ENCODE results near the gene DNAAF5.
"Not testable (repeated sequence)": the region's sequence is repeated elsewhere in the genome, so short reads cannot be mapped to it uniquely, and the experiment has no call there.

DNAAF5 gene

GRCh38 chr7:741191-741671 lies 14.7 kb downstream of the DNAAF5 start:
- Histone ChIP-seq H3K27me3 (ENCODE audit: control insufficient read depth, insufficient read depth, low read length) (no peaks in the 10 kb centered on the region), H3K4me3 (ENCODE audit: low read depth, low read length) (no peak overlapping the region), H3K27ac (ENCODE audit: low read depth, low read length) (no peak overlapping the region), H3K9ac (ENCODE audit: low read length) (no peak overlapping the region), H3K36me3 (ENCODE audit: control insufficient read depth, insufficient read depth, low read length) (peaks cover 56% of the 10 kb centered on the region), H3K4me1 (ENCODE audit: control insufficient read depth, insufficient read depth, low read length) (no peaks in the 10 kb centered on the region), H3K9me3 (ENCODE audit: control insufficient read depth, insufficient read depth, low read depth, low read length) (no peaks in the 10 kb centered on the region)

- Histone ChIP-seq H3K27me3 (ENCODE audit: control insufficient read depth, insufficient read depth, low read length) (no peaks in the 10 kb centered on the region), H3K27ac (ENCODE audit: low read depth, low read length) (no peak overlapping the region), H3K36me3 (ENCODE audit: control insufficient read depth, insufficient read depth, low read length) (peaks cover 58% of the 10 kb centered on the region), H3K9ac (ENCODE audit: low read length) (no peak overlapping the region), H3K4me3 (ENCODE audit: low read depth, low read length) (no peak overlapping the region), H3K4me1 (ENCODE audit: control insufficient read depth, insufficient read depth, low read length) (no peaks in the 10 kb centered on the region), H3K9me3 (ENCODE audit: control insufficient read depth, insufficient read depth, low read depth, low read length) (no peaks in the 10 kb centered on the region)
Observed at GRCh38 chr7:741850-742249, 15.4 kb downstream of the DNAAF5 start.

- Histone ChIP-seq H3K4me3 (ENCODE audit: low read depth, low read length) (no peak overlapping the region), H3K9ac (ENCODE audit: low read length) (no peak overlapping the region), H3K4me1 (ENCODE audit: control insufficient read depth, insufficient read depth, low read length) (no peaks in the 10 kb centered on the region), H3K27me3 (ENCODE audit: control insufficient read depth, insufficient read depth, low read length) (no peaks in the 10 kb centered on the region), H3K36me3 (ENCODE audit: control insufficient read depth, insufficient read depth, low read length) (peaks cover 54% of the 10 kb centered on the region), H3K27ac (ENCODE audit: low read depth, low read length) (no peak overlapping the region), H3K9me3 (ENCODE audit: control insufficient read depth, insufficient read depth, low read depth, low read length) (no peaks in the 10 kb centered on the region)
Observed at GRCh38 chr7:742791-743190, 16.3 kb downstream of the DNAAF5 start.

GRCh38 chr7:743341-744127 lies 17.0 kb downstream of the DNAAF5 start:
- not testable (repeated sequence) for H3K4me3 ChIP-seq (ENCODE audit: low read depth, low read length); H3K4me1 ChIP-seq (ENCODE audit: control insufficient read depth, insufficient read depth, low read length); H3K27ac ChIP-seq (ENCODE audit: low read depth, low read length); H3K27me3 ChIP-seq (ENCODE audit: control insufficient read depth, insufficient read depth, low read length); H3K9me3 ChIP-seq (ENCODE audit: control insufficient read depth, insufficient read depth, low read depth, low read length); H3K9ac ChIP-seq (ENCODE audit: low read length)
- peaks cover 52% of the 10 kb centered on the region for H3K36me3 ChIP-seq (ENCODE audit: control insufficient read depth, insufficient read depth, low read length)

GRCh38 chr7:744128-744520 lies 17.6 kb downstream of the DNAAF5 start:
- H3K27ac ChIP-seq (ENCODE audit: low read depth, low read length); H3K4me1 ChIP-seq (ENCODE audit: control insufficient read depth, insufficient read depth, low read length); H3K9me3 ChIP-seq (ENCODE audit: control insufficient read depth, insufficient read depth, low read depth, low read length); H3K27me3 ChIP-seq (ENCODE audit: control insufficient read depth, insufficient read depth, low read length); H3K4me3 ChIP-seq (ENCODE audit: low read depth, low read length); H3K9ac ChIP-seq (ENCODE audit: low read length): not testable (repeated sequence)
- H3K36me3 ChIP-seq (ENCODE audit: control insufficient read depth, insufficient read depth, low read length) = peaks cover 51% of the 10 kb centered on the region

- no peak overlapping the region for H3K9ac ChIP-seq (ENCODE audit: low read length)
- H3K36me3 ChIP-seq (ENCODE audit: control insufficient read depth, insufficient read depth, low read length) = peaks cover 48% of the 10 kb centered on the region
- H3K4me1 ChIP-seq (ENCODE audit: control insufficient read depth, insufficient read depth, low read length) = no peaks in the 10 kb centered on the region
- H3K27me3 ChIP-seq (ENCODE audit: control insufficient read depth, insufficient read depth, low read length) = no peaks in the 10 kb centered on the region
- H3K27ac ChIP-seq (ENCODE audit: low read depth, low read length) = no peak overlapping the region
- H3K4me3 ChIP-seq (ENCODE audit: low read depth, low read length) = no peak overlapping the region
- no peaks in the 10 kb centered on the region for H3K9me3 ChIP-seq (ENCODE audit: control insufficient read depth, insufficient read depth, low read depth, low read length)
Observed at GRCh38 chr7:744854-745430, 18.4 kb downstream of the DNAAF5 start.

- H3K36me3 ChIP-seq (ENCODE audit: control insufficient read depth, insufficient read depth, low read length) = peaks cover 48% of the 10 kb centered on the region
- H3K27me3 ChIP-seq (ENCODE audit: control insufficient read depth, insufficient read depth, low read length) = no peaks in the 10 kb centered on the region
- no peak overlapping the region for H3K27ac ChIP-seq (ENCODE audit: low read depth, low read length)
- no peaks in the 10 kb centered on the region for H3K9me3 ChIP-seq (ENCODE audit: control insufficient read depth, insufficient read depth, low read depth, low read length)
- H3K4me3 ChIP-seq (ENCODE audit: low read depth, low read length) = no peak overlapping the region
- H3K9ac ChIP-seq (ENCODE audit: low read length) = no peak overlapping the region
- no peaks in the 10 kb centered on the region for H3K4me1 ChIP-seq (ENCODE audit: control insufficient read depth, insufficient read depth, low read length)
Observed at GRCh38 chr7:745431-746154, 19.1 kb downstream of the DNAAF5 start.

- no peaks in the 10 kb centered on the region for H3K4me1 ChIP-seq (ENCODE audit: control insufficient read depth, insufficient read depth, low read length)
- peaks cover 45% of the 10 kb centered on the region for H3K36me3 ChIP-seq (ENCODE audit: control insufficient read depth, insufficient read depth, low read length)
Observed at GRCh38 chr7:746155-747061, 19.9 kb downstream of the DNAAF5 start.

GRCh38 chr7:747186-747585 lies 20.7 kb downstream of the DNAAF5 start:
- Histone ChIP-seq H3K9me3 (ENCODE audit: control insufficient read depth, insufficient read depth, low read depth, low read length) (no peaks in the 10 kb centered on the region), H3K4me1 (ENCODE audit: control insufficient read depth, insufficient read depth, low read length) (no peaks in the 10 kb centered on the region), H3K27me3 (ENCODE audit: control insufficient read depth, insufficient read depth, low read length) (no peaks in the 10 kb centered on the region), H3K4me3 (ENCODE audit: low read depth, low read length) (no peak overlapping the region), H3K9ac (ENCODE audit: low read length) (no peak overlapping the region), H3K36me3 (ENCODE audit: control insufficient read depth, insufficient read depth, low read length) (peaks cover 42% of the 10 kb centered on the region), H3K27ac (ENCODE audit: low read depth, low read length) (no peak overlapping the region)

More at GRCh38 chr7:746155-747061, 19.9 kb downstream of the DNAAF5 start:
- Histone ChIP-seq H3K27me3 (ENCODE audit: control insufficient read depth, insufficient read depth, low read length) (no peaks in the 10 kb centered on the region), H3K27ac (ENCODE audit: low read depth, low read length) (no peak overlapping the region), H3K4me3 (ENCODE audit: low read depth, low read length) (no peak overlapping the region), H3K9ac (ENCODE audit: low read length) (no peak overlapping the region), H3K9me3 (ENCODE audit: control insufficient read depth, insufficient read depth, low read depth, low read length) (no peaks in the 10 kb centered on the region)

GRCh38 chr7:748446-748845 lies 21.9 kb downstream of the DNAAF5 start:
- Histone ChIP-seq H3K36me3 (ENCODE audit: control insufficient read depth, insufficient read depth, low read length) (peaks cover 43% of the 10 kb centered on the region), H3K27me3 (ENCODE audit: control insufficient read depth, insufficient read depth, low read length) (no peaks in the 10 kb centered on the region), H3K9ac (ENCODE audit: low read length) (no peak overlapping the region), H3K9me3 (ENCODE audit: control insufficient read depth, insufficient read depth, low read depth, low read length) (no peaks in the 10 kb centered on the region), H3K4me1 (ENCODE audit: control insufficient read depth, insufficient read depth, low read length) (no peaks in the 10 kb centered on the region), H3K4me3 (ENCODE audit: low read depth, low read length) (no peak overlapping the region), H3K27ac (ENCODE audit: low read depth, low read length) (no peak overlapping the region)
